ENCODE results near the gene KCNJ5. TPM values are rescaled to one million over a fixed set of nuclear protein-coding genes. Genes with fewer than 3 reads are reported as not detected.

The KCNJ5 gene
- total and polyA plus RNA-seq, 12 donors: 37.1 to 299 (median 80.4) TPM

DNA sequence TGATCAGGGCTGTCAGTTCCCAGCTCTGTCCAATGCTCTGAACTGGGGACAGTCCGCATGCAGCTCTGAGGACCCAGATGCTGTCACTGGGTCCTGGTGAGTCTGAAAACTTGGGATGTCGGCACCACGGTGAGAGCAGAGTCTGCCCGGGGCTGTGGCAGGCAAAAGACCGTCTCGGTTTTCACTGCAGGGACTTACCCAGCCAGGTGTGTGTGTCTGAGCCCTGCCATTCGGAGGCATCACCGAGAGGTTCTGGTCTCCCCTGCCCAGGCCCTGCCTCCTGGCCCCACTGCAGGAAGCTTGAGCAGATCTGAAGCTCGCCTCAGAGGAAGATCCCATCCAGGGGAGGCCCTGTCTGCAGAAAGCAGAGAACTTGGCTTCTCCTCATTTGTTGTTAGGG is 46.3 kb downstream of the KCNJ5 start:
- Histone ChIP-seq H3K4me1 (replicated peaks in 1 of 2) (no peaks in the 10 kb centered on the region), H3K27ac (peak overlapping the region in 2 of 5 donors; percentile 1 to 34), H3K27me3 (no peaks in the 10 kb centered on the region), H3K9me3 (replicated peaks in 1 of 3) (no peaks in the 10 kb centered on the region), H3K36me3 (replicated peaks in 1 of 2) (no peaks in the 10 kb centered on the region), H3K4me3 (no peak overlapping the region)
- DNase-seq: no peak
- WGBS, 4 donors: 82 to 91% (median 87%) methylated on average over 4 to 9 of the region's 9 CpGs
- intact Hi-C loops (cut with DNase I): no loop called here
- no peak for TF ChIP-seq POLR2A (IDR thresholded peaks at IDR 0.05)
- TF ChIP-seq, protein P1, sequence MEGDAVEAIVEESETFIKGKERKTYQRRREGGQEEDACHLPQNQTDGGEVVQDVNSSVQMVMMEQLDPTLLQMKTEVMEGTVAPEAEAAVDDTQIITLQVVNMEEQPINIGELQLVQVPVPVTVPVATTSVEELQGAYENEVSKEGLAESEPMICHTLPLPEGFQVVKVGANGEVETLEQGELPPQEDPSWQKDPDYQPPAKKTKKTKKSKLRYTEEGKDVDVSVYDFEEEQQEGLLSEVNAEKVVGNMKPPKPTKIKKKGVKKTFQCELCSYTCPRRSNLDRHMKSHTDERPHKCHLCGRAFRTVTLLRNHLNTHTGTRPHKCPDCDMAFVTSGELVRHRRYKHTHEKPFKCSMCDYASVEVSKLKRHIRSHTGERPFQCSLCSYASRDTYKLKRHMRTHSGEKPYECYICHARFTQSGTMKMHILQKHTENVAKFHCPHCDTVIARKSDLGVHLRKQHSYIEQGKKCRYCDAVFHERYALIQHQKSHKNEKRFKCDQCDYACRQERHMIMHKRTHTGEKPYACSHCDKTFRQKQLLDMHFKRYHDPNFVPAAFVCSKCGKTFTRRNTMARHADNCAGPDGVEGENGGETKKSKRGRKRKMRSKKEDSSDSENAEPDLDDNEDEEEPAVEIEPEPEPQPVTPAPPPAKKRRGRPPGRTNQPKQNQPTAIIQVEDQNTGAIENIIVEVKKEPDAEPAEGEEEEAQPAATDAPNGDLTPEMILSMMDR (IDR thresholded peaks at IDR 0.05): no peak

DNA sequence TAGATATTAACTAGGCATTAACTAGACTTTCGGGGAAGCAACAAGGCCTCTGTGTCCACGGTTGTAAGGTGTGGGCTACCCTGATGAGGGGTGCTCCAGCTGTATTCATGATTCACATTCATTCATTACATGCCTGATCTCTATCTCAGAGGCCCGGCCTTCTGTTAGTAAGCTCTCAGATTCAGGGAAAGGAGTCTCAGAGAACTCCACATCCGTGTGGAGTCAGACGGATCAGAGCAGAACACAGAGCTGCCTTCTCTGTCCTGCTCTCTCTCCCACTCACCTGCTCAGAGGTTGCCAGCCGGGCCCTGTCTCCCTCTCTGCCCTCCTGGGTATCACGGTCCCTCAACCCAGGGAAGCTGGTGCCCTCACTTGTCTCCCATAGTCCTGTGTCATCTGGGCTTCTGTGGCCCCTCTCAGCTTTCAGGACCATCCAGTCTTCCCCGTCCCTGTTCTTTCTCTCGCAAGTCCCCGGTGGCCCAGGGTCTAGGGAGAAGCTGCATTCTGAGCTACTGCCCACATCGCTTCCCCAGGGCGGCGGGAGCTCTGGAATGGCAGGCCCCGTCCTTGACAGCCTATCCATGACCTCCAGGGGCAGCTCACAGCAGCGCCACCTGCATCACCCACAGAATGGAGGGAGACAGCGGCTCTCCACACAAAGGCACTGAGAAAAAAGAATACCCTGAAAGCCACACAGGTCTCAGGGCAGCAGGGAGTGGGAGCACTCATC is 47.2 kb downstream of the KCNJ5 start:
- no peak for TF ChIP-seq POLR2A (IDR thresholded peaks at IDR 0.05)
- TF ChIP-seq, protein P1 (IDR thresholded peaks at IDR 0.05): no peak
- Histone ChIP-seq H3K4me1 (replicated peaks in 1 of 2) (no peaks in the 10 kb centered on the region), H3K9me3 (replicated peaks in 1 of 3) (no peaks in the 10 kb centered on the region), H3K36me3 (replicated peaks in 1 of 2) (no peaks in the 10 kb centered on the region), H3K27me3 (no peaks in the 10 kb centered on the region), H3K4me3 (no peak overlapping the region), H3K27ac (no peak overlapping the region)
- 88 to 98% (median 90%) methylated on average over 14 to 16 of the region's 16 CpGs for WGBS, 4 donors
- intact Hi-C loops (cut with DNase I): no loop called here
- DNase-seq: no peak

DNA sequence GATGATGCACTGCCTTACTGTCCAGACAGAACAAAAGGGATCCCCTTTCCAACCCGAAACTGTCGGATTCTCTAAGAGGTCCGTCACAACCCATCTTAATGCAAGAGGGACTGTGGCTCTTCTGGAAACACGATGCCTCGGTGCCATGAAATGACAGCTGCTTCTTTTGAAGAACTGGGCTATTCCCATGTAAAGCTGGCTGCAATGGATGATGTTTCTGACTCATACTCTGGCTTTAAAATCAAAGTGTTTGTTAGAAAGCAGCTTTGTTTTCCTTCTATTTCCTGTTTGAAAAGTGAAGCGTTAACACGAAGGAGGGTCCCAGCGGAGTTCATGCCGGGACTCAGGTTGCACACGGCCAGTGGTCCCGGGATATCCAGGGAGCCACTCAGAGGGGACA is 48.4 kb downstream of the KCNJ5 start:
- 72 to 85% (median 79%) methylated on average over 11 of the region's 11 CpGs for WGBS, 4 donors
- Histone ChIP-seq H3K4me3 (no peak overlapping the region), H3K9me3 (replicated peaks in 1 of 3) (no peaks in the 10 kb centered on the region), H3K4me1 (replicated peaks in 1 of 2) (no peaks in the 10 kb centered on the region), H3K36me3 (replicated peaks in 1 of 2) (no peaks in the 10 kb centered on the region), H3K27ac (no peak overlapping the region), H3K27me3 (no peaks in the 10 kb centered on the region)
- DNase-seq: no peak
- TF ChIP-seq, protein P1 (IDR thresholded peaks at IDR 0.05): no peak
- no peak for TF ChIP-seq POLR2A (IDR thresholded peaks at IDR 0.05)
- intact Hi-C loops (cut with DNase I): no loop called here

DNA sequence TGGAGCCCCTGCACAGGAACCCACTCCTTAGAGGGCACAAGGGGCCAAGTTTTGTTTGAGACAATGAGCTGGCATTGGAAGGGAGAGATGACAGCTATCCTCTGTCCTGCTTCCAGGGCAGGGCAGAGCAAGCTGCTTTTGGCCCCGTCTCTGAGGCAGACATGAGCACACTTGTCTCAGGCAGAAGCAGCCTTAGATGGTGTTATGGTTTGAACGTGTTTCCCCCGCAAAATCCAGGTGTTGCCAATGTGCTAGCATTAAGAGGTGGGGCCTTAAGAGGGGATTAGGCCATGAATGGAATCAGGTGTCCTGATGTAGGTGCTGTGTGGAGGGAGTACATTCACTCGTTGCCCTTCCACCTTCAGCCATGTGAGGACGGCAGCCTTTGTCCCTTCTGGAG is 49.0 kb downstream of the KCNJ5 start:
- Histone ChIP-seq H3K4me3 (no peak overlapping the region), H3K27me3 (no peaks in the 10 kb centered on the region), H3K4me1 (replicated peaks in 1 of 2) (no peaks in the 10 kb centered on the region), H3K9me3 (replicated peaks in 1 of 3) (no peaks in the 10 kb centered on the region), H3K27ac (no peak overlapping the region), H3K36me3 (replicated peaks in 1 of 2) (no peaks in the 10 kb centered on the region)
- DNase-seq: no peak
- intact Hi-C loops (cut with DNase I): no loop called here
- TF ChIP-seq, protein P1 (IDR thresholded peaks at IDR 0.05): no peak
- TF ChIP-seq POLR2A (IDR thresholded peaks at IDR 0.05): no peak
- WGBS, 4 donors: 79 to 94% (median 87%) methylated on average over 4 to 5 of the region's 5 CpGs
